NCI-H748 treated with DMSO at 0.1 percent for 48 hours (cell line): Measurements from ENCODE around the gene C1orf21.
A peak's percentile ranks its signal among the peaks of the same experiment; 100 is the strongest.

Source experiments
- DNase-seq: peaks from one replicate; lab custom pipeline; 2025; lab: John Stamatoyannopoulos, UW

Gene C1orf21

GRCh38 chr1:184387069-184387475 lies 243 bp downstream of the C1orf21 start:
- DNase-seq = no peak

- DNase-seq = no peak
These were observed 868 bp downstream of the C1orf21 start for GRCh38 chr1:184387476-184388318.

- DNase-seq = no peak
These were observed 1.6 kb downstream of the C1orf21 start for GRCh38 chr1:184388319-184388889.

- peak; percentile 56 for DNase-seq
These were observed 2.1 kb downstream of the C1orf21 start for GRCh38 chr1:184388971-184389370.

GRCh38 chr1:184389446-184389845 lies 2.6 kb downstream of the C1orf21 start:
- no peak for DNase-seq

GRCh38 chr1:184390889-184391288 lies 4.1 kb downstream of the C1orf21 start:
- DNase-seq = no peak

GRCh38 chr1:184392067-184392466 lies 5.2 kb downstream of the C1orf21 start:
- DNase-seq = no peak

- DNase-seq = no peak
These were observed 6.1 kb downstream of the C1orf21 start for GRCh38 chr1:184392779-184393522.

GRCh38 chr1:184393962-184394361 lies 7.1 kb downstream of the C1orf21 start:
- no peak for DNase-seq

GRCh38 chr1:184395370-184395769 lies 8.5 kb downstream of the C1orf21 start:
- no peak for DNase-seq

GRCh38 chr1:184395937-184396480 lies 9.2 kb downstream of the C1orf21 start:
- DNase-seq = no peak

- no peak for DNase-seq
These were observed 12.5 kb downstream of the C1orf21 start for GRCh38 chr1:184399192-184399847.

- no peak for DNase-seq
These were observed 17.3 kb downstream of the C1orf21 start for GRCh38 chr1:184403961-184404726.

GRCh38 chr1:184404727-184405027 lies 17.8 kb downstream of the C1orf21 start:
- no peak for DNase-seq

- no peak for DNase-seq
These were observed 18.4 kb downstream of the C1orf21 start for GRCh38 chr1:184405094-184405800.

GRCh38 chr1:184405801-184406142 lies 18.9 kb downstream of the C1orf21 start:
- no peak for DNase-seq

GRCh38 chr1:184406479-184406878 lies 19.6 kb downstream of the C1orf21 start:
- no peak for DNase-seq

GRCh38 chr1:184407816-184408510 lies 21.1 kb downstream of the C1orf21 start:
- DNase-seq = peak; percentile 59

- DNase-seq = no peak
These were observed 21.8 kb downstream of the C1orf21 start for GRCh38 chr1:184408580-184408979.

GRCh38 chr1:184409011-184409410 lies 22.2 kb downstream of the C1orf21 start:
- no peak for DNase-seq
